ENCODE measurements around the gene PLXDC2. TPM values are rescaled to one million over a fixed set of nuclear protein-coding genes. Genes with fewer than 3 reads are reported as not detected.

PLXDC2 gene
- total and polyA plus RNA-seq, 10 of the 15 experiments (the other 5 are each of a cell fraction or from before 2014, with no cell fraction given), result 0.05 to 1.8 (median 0.14) TPM; not detected in 2

DNA sequence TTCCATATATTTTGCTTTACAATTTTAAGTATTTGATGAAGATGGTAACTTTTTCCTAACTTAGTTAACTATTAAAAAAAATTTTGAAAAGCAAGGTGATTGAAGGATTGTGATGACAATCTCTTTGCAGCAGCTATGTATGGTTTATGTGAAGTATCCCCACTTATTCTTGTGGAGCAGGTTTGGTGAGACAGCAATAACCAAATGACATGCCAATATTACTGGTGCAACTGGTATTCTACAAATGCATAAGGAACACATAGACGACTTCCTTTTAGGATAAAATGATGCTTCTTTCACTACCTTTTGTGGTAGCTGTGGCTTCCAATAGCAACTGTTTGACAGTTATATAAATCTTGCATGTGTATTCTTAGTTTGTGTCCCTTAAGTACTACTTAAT lies 465.3 kb downstream of the PLXDC2 start:
- no peak; the same call in 2 of the 3 replicates for ATAC-seq
- POLR2A ChIA-PET, result no interaction called here
- no peaks in the 10 kb centered on the region for H3K36me3 ChIP-seq (ENCODE audit: control insufficient read depth in 2 of 2, insufficient read depth in 2 of 2, low read length in 1 of 2)
- no peak overlapping the region for H3K9ac ChIP-seq (ENCODE audit: control insufficient read depth, insufficient read depth, low read length)
- RAD21 ChIA-PET (ENCODE audit: unreplicated experiment), result no interaction called here
- CTCF ChIA-PET, result no interaction called here
- no peak overlapping the region for H3K4me3 ChIP-seq
- SMC1A ChIA-PET (ENCODE audit: uncharacterized antibody, unreplicated experiment), result no interaction called here
- no TSS peak for BruUV-seq (replicated peaks)
- H3K9me3 ChIP-seq (replicated peaks; ENCODE audit: control insufficient read depth, insufficient read depth, low read length), result no peaks in the 10 kb centered on the region
- 0% methylated on average over 1 of the region's 1 CpG for WGBS (ENCODE audit: insufficient coverage, insufficient replicate concordance, low lambda C conversion rate, missing lambda C conversion rate)
- H3K4me2 ChIP-seq (ENCODE audit: control insufficient read depth, insufficient read depth), result no peak overlapping the region
- H3K4me1 ChIP-seq (ENCODE audit: control insufficient read depth, insufficient read depth, low read length), result no peaks in the 10 kb centered on the region
- no peaks in the 10 kb centered on the region for H3K79me2 ChIP-seq (ENCODE audit: control insufficient read depth, insufficient read depth, low read length)
- no peak overlapping the region for H2AFZ ChIP-seq (ENCODE audit: control insufficient read depth, low read depth, low read length)
- TF ChIP-seq ZNF24 (IDR thresholded peaks at IDR 0.05), result 0 out of 2 replicates have a peak, but pooled peaks have one; percentile 22
- no peak for TF ChIP-seq CREB1 (IDR thresholded peaks at IDR 0.05; ENCODE audit: low read depth)
- intact Hi-C loops (cut with micrococcal nuclease; ENCODE audit: unreplicated experiment) (no loop called here), in situ Hi-C loops (cut with MboI) (no loop called here)
- H4K20me1 ChIP-seq (ENCODE audit: control insufficient read depth, insufficient read depth), result no peaks in the 10 kb centered on the region
- FAIRE-seq, result no peak
- H3K27ac ChIP-seq (ENCODE audit: control insufficient read depth, insufficient read depth), result no peak overlapping the region
- H3K27me3 ChIP-seq (replicated peaks in 1 of 2; ENCODE audit: control insufficient read depth in 2 of 2, insufficient read depth in 2 of 2, low read length in 1 of 2), result no peaks in the 10 kb centered on the region
- no peak for DNase-seq (ENCODE audit: low read depth, low spot score)

DNA sequence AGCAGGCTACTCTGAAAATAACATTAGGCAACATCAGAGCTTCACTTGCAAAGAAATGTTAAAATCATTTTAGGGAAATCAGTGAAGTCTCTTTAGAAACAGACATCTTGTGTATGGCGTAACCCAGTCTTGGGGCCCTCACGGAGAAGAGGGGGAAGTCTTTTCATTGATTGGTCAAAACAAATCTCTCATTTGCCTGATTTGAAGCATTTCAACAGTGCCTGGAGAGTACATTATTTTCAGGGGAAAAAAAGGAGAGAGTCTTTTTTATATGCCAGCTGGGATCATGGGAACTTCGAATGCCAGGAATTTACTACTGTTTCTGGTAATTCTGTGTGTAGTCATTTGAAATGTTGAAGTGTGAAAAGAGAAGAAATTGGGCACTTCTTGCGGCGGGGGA lies 471.4 kb downstream of the PLXDC2 start:
- Histone ChIP-seq H3K4me2 (ENCODE audit: control insufficient read depth, insufficient read depth) (no peak overlapping the region), H3K4me1 (ENCODE audit: control insufficient read depth, insufficient read depth, low read length) (no peaks in the 10 kb centered on the region), H3K9ac (ENCODE audit: control insufficient read depth, insufficient read depth, low read length) (no peak overlapping the region), H3K27ac (ENCODE audit: control insufficient read depth, insufficient read depth) (no peak overlapping the region), H3K27me3 (replicated peaks in 1 of 2; ENCODE audit: control insufficient read depth in 2 of 2, insufficient read depth in 2 of 2, low read length in 1 of 2) (no peaks in the 10 kb centered on the region), H3K36me3 (ENCODE audit: control insufficient read depth in 2 of 2, insufficient read depth in 2 of 2, low read length in 1 of 2) (no peaks in the 10 kb centered on the region), H2AFZ (ENCODE audit: control insufficient read depth, low read depth, low read length) (no peak overlapping the region), H3K4me3 (no peak overlapping the region), H3K9me3 (replicated peaks; ENCODE audit: control insufficient read depth, insufficient read depth, low read length) (no peaks in the 10 kb centered on the region), H4K20me1 (ENCODE audit: control insufficient read depth, insufficient read depth) (no peaks in the 10 kb centered on the region), H3K79me2 (ENCODE audit: control insufficient read depth, insufficient read depth, low read length) (no peaks in the 10 kb centered on the region)
- DNase-seq (ENCODE audit: low read depth, low spot score) (no peak), FAIRE-seq (no peak), ATAC-seq (no peak)
- in situ Hi-C loops (cut with MboI), result no loop called here
- ChIA-PET POLR2A (no interaction called here), RAD21 (ENCODE audit: unreplicated experiment) (no interaction called here), CTCF (no interaction called here), SMC1A (ENCODE audit: uncharacterized antibody, unreplicated experiment) (no interaction called here)
- TF ChIP-seq SMAD5 (IDR thresholded peaks at IDR 0.05; ENCODE audit: low read depth) (no peak), ATF7 (IDR thresholded peaks at IDR 0.05; ENCODE audit: low read depth) (no peak), JUNB (IDR thresholded peaks at IDR 0.05) (no peak), POLR2A (IDR thresholded peaks at IDR 0.05; ENCODE audit: low read depth, low read length) (no peak), RAD51 (IDR thresholded peaks at IDR 0.05) (no peak)
- TF ChIP-seq, protein P1, sequence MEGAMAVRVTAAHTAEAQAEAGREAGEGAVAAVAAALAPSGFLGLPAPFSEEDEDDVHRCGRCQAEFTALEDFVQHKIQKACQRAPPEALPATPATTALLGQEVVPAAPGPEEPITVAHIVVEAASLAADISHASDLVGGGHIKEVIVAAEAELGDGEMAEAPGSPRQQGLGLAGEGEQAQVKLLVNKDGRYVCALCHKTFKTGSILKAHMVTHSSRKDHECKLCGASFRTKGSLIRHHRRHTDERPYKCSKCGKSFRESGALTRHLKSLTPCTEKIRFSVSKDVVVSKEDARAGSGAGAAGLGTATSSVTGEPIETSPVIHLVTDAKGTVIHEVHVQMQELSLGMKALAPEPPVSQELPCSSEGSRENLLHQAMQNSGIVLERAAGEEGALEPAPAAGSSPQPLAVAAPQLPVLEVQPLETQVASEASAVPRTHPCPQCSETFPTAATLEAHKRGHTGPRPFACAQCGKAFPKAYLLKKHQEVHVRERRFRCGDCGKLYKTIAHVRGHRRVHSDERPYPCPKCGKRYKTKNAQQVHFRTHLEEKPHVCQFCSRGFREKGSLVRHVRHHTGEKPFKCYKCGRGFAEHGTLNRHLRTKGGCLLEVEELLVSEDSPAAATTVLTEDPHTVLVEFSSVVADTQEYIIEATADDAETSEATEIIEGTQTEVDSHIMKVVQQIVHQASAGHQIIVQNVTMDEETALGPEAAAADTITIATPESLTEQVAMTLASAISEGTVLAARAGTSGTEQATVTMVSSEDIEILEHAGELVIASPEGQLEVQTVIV (IDR thresholded peaks at IDR 0.05; ENCODE audit: borderline replicate concordance, partially characterized antibody), result no peak
- BruUV-seq (replicated peaks), result no TSS peak
- WGBS (ENCODE audit: insufficient coverage, insufficient replicate concordance, low lambda C conversion rate, missing lambda C conversion rate), result 36% methylated on average over 5 of the region's 5 CpGs
- intact Hi-C loops (cut with micrococcal nuclease; ENCODE audit: unreplicated experiment), result no loop called here
